Heart left ventricle (tissue), 13 donors: ENCODE measurements around the gene KATNB1.

Experiments
- POLR2A ChIP-seq, 2 donors: fragments of 450-650 bp; IDR thresholded peaks; one replicate each; pipeline ENCODE4 v1.6.1; 2017; ENCODE audit warnings: antibody characterized with exemption in 2 of 2, mild to moderate bottlenecking in 2 of 2, moderate library complexity in 2 of 2
- TF ChIP-seq, protein P1 (sequence below), 12 donors: fragments of 200-600 bp; sonication (generic) in 4 of 12; IDR thresholded peaks; one replicate each; pipeline versions ENCODE4 v1.5.0 to v1.8.0; 2018 to 2022; ENCODE audit warnings: antibody characterized with exemption in 12 of 12, mild to moderate bottlenecking in 5 of 12
- donor health status: ischemic (EF 13 %, LVEDD 7.1; RV severe dilation, severe dysfunction).
- donor health status: DM: no; HTN: yes; CAD: no.
- donor health status: DM: no; HTN: no; CAD: no.
- donor health status: ischemic (EF 25% LVEDD 6.9; RV normal size, moderate dysfunction).
- donor health status: ischemic (EF 25% LVEDD 5.7; RV mildly dilated, moderate dysfunction).
- donor health status: ischemic (EF 35%, LVEDD 5.7; RV mildly dilated, moderate dysfunction).
- donor health status: nonischemic (EF 11% LVEDD 7.7; RV severe dilation, severe dysfunction).
- donor health status: DM: yes; HTN: yes; CAD: no.
- donor health status: PGD.
- donor health status: ischemic (EF 29% LVEDD 5.4; RV normal size, mild dysfunction).
- donor health status: nonischemic (EF 23%, LVEDD 6.1; RV moderate dilation, normal function).

DNA sequence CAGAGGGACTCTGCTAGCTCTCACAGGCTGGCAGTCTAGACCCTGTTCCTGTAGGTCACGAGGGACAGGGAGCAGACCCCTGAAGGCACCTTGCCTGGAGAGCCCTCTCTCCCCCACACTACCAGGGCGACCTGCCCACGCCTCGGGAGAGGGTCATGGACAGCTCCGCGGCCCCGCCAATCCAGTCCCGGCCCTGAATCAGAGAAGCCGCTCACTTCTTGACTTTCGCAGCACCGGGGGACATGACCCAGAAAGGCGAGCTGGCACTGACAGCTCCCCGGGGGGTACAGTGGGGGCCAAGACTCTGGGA, 61.6 kb downstream of the KATNB1 start:
- TF ChIP-seq, protein P1, sequence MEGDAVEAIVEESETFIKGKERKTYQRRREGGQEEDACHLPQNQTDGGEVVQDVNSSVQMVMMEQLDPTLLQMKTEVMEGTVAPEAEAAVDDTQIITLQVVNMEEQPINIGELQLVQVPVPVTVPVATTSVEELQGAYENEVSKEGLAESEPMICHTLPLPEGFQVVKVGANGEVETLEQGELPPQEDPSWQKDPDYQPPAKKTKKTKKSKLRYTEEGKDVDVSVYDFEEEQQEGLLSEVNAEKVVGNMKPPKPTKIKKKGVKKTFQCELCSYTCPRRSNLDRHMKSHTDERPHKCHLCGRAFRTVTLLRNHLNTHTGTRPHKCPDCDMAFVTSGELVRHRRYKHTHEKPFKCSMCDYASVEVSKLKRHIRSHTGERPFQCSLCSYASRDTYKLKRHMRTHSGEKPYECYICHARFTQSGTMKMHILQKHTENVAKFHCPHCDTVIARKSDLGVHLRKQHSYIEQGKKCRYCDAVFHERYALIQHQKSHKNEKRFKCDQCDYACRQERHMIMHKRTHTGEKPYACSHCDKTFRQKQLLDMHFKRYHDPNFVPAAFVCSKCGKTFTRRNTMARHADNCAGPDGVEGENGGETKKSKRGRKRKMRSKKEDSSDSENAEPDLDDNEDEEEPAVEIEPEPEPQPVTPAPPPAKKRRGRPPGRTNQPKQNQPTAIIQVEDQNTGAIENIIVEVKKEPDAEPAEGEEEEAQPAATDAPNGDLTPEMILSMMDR (IDR thresholded peaks at IDR 0.05) = no peak
- no peak for TF ChIP-seq POLR2A (IDR thresholded peaks at IDR 0.05)
